HepG2 (cell line): ENCODE measurements around the gene RPLP2. TPM values are rescaled to one million over a fixed set of nuclear protein-coding genes. Genes with fewer than 3 reads are reported as not detected.

ENCODE experiments used
- BORCS8-MEF2B ChIP-seq: sonication (generic); formaldehyde crosslinking; IDR thresholded peaks from 2 replicates; pipeline ENCODE4 v1.8.0; 2022; ENCODE audit warnings: mild to moderate bottlenecking, missing genetic modification reagents
- DMAP1 ChIP-seq: IDR thresholded peaks from 2 replicates; pipeline ENCODE4 v1.6.1; 2016
- FOXO1 ChIP-seq: sonication (generic); formaldehyde crosslinking; IDR thresholded peaks from 2 replicates; pipeline ENCODE4 v1.4.0; 2020; ENCODE audit warnings: missing genetic modification reagents
- HOXA3 ChIP-seq: sonication (generic); formaldehyde crosslinking; IDR thresholded peaks from 2 replicates; pipeline ENCODE4 v1.5.0; 2020; ENCODE audit warnings: missing genetic modification reagents
- KDM2A ChIP-seq: sonication (generic); formaldehyde crosslinking; IDR thresholded peaks from 2 replicates; pipeline ENCODE4 v1.4.0; 2020; ENCODE audit warnings: low read depth, missing genetic modification reagents, borderline replicate concordance
- KMT2A ChIP-seq: sonication (generic); formaldehyde crosslinking; IDR thresholded peaks from 2 replicates; pipeline ENCODE4 v1.4.0; 2020; ENCODE audit warnings: missing genetic modification reagents
- MEF2D ChIP-seq: sonication (generic); formaldehyde crosslinking; IDR thresholded peaks from 2 replicates; pipeline ENCODE4 v1.5.1; 2020; ENCODE audit warnings: mild to moderate bottlenecking, missing genetic modification reagents
- MYC ChIP-seq: sonication (generic); formaldehyde crosslinking; IDR thresholded peaks from 2 replicates; pipeline ENCODE4 v1.9.0; 2021; ENCODE audit warnings: missing genetic modification reagents, borderline replicate concordance
- PHF8 ChIP-seq: sonication (generic); formaldehyde crosslinking; IDR thresholded peaks from 2 replicates; pipeline ENCODE4 v1.5.0; 2020; ENCODE audit warnings: missing genetic modification reagents
- RAD21 ChIP-seq: fragments of 450-650 bp; formaldehyde crosslinking; IDR thresholded peaks from 2 replicates; pipeline ENCODE4 v1.5.0; 2020; ENCODE audit warnings: mild to moderate bottlenecking
- SAP130 ChIP-seq: IDR thresholded peaks from 2 replicates; pipeline ENCODE4 v1.6.1; 2016; ENCODE audit warnings: low read depth
- SKI ChIP-seq: fragments of 450-650 bp; IDR thresholded peaks from one replicate; pipeline ENCODE4 v1.6.1; 2018; ENCODE audit warnings: mild to moderate bottlenecking; ENCODE audit not compliant: partially characterized antibody
- STAG1 ChIP-seq: sonication (generic); formaldehyde crosslinking; IDR thresholded peaks from 2 replicates; pipeline ENCODE4 v1.4.0; 2020; ENCODE audit warnings: missing genetic modification reagents
- YY1 ChIP-seq: IDR thresholded peaks from 2 replicates; pipeline ENCODE4 v1.6.1; 2011; ENCODE audit warnings: low read length, low read depth, moderate library complexity, mild to moderate bottlenecking; ENCODE audit not compliant: insufficient read depth, insufficient replicate concordance
- ZNF101 ChIP-seq: sonication (generic); formaldehyde crosslinking; IDR thresholded peaks from 2 replicates; pipeline ENCODE4 v1.4.0; 2020; ENCODE audit warnings: mild to moderate bottlenecking, low read depth, missing genetic modification reagents, borderline replicate concordance
- ZNF768 ChIP-seq: sonication (generic); formaldehyde crosslinking; IDR thresholded peaks from 2 replicates; pipeline ENCODE4 v1.4.0; 2020; ENCODE audit warnings: missing genetic modification reagents
- ZNF83 ChIP-seq: sonication (generic); formaldehyde crosslinking; IDR thresholded peaks from 2 replicates; pipeline ENCODE4 v1.4.0; 2020; ENCODE audit warnings: missing genetic modification reagents, mild to moderate bottlenecking, borderline replicate concordance
- polyA plus RNA-seq, 8 experiments: library from polyadenylated mRNA; depleted of rRNA in 3 of 8; stranded (reverse) in 7 of 8; unstranded in 1 of 8; fragments of >200 nt; fragmentation: Illumina TruSeq in 4 of 8; extraction: Trizol in 4 of 8; gene quantifications; 2 replicates each; pipeline versions ENCODE4 v1.2.1 to v1.2.3, GENCODE V29; 2011 to 2016; ENCODE audit warnings: low read depth in 4 of 8, missing spikeins in 1 of 8, mixed read lengths in 1 of 8; ENCODE audit not compliant: insufficient read depth in 1 of 8
- total RNA-seq, 5 experiments: library from RNA; depleted of rRNA; stranded (reverse); fragments of >200 nt; fragmentation: Illumina TruSeq; extraction: Trizol; gene quantifications; 2 replicates each; pipeline ENCODE4 v1.2.3, GENCODE V29; 2016; ENCODE audit warnings: low read depth in 1 of 5
- TF ChIP-seq, protein P1 (sequence below): sonication (generic); formaldehyde crosslinking; IDR thresholded peaks from 2 replicates; pipeline ENCODE4 v1.8.0; 2022; ENCODE audit warnings: low read depth, missing genetic modification reagents
- TF ChIP-seq, protein P2 (sequence below): IDR thresholded peaks from 2 replicates; pipeline ENCODE4 v1.6.1; 2016; ENCODE audit warnings: missing compliant biosample characterization, missing genetic modification reagents, borderline replicate concordance
- TF ChIP-seq, protein P3 (sequence below): sonication (generic); formaldehyde crosslinking; IDR thresholded peaks from 2 replicates; pipeline ENCODE4; 2020; ENCODE audit warnings: missing genetic modification reagents, mild to moderate bottlenecking, borderline replicate concordance
- TF ChIP-seq, protein P4 (sequence below): sonication (generic); formaldehyde crosslinking; IDR thresholded peaks from 2 replicates; pipeline ENCODE4 v1.5.1; 2020; ENCODE audit warnings: mild to moderate bottlenecking, missing genetic modification reagents, moderate library complexity

The RPLP2 gene
- total and polyA plus RNA-seq, 2 of the 13 experiments (the other 11 are each of a cell fraction or from before 2014, with no cell fraction given), result 978 to 2,106 TPM

GRCh38 chr11:798093-798713 lies 11.6 kb upstream of the RPLP2 start, which contains the start of gene SLC25A22 (continued):
- TF ChIP-seq, protein P1, sequence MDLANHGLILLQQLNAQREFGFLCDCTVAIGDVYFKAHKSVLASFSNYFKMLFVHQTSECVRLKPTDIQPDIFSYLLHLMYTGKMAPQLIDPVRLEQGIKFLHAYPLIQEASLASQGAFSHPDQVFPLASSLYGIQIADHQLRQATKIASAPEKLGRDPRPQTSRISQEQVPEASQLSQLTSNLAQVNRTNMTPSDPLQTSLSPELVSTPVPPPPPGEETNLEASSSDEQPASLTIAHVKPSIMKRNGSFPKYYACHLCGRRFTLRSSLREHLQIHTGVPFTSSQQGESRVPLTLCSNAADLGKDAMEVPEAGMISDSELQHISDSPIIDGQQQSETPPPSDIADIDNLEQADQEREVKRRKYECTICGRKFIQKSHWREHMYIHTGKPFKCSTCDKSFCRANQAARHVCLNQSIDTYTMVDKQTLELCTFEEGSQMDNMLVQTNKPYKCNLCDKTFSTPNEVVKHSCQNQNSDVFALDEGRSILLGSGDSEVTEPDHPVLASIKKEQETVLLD, result 0 out of 2 replicates have a peak, but pooled peaks have one; percentile 23
- peak; percentile 38; the same call in 1 of the 2 replicates for TF ChIP-seq KMT2A
- TF ChIP-seq KDM2A (CRISPR knock-in tag), result peak; percentile 53
- TF ChIP-seq BORCS8-MEF2B, result peak; percentile 61; the same call in 1 of the 2 replicates
- no peak for TF ChIP-seq MEF2D (CRISPR knock-in tag)
- 0 out of 2 replicates have a peak, but pooled peaks have one; percentile 54 for TF ChIP-seq HOXA3
- TF ChIP-seq, protein P2, sequence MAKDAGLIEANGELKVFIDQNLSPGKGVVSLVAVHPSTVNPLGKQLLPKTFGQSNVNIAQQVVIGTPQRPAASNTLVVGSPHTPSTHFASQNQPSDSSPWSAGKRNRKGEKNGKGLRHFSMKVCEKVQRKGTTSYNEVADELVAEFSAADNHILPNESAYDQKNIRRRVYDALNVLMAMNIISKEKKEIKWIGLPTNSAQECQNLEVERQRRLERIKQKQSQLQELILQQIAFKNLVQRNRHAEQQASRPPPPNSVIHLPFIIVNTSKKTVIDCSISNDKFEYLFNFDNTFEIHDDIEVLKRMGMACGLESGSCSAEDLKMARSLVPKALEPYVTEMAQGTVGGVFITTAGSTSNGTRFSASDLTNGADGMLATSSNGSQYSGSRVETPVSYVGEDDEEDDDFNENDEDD (CRISPR knock-in tag), result peak; percentile 24; the same call in 1 of the 2 replicates
- no peak for TF ChIP-seq ZNF83 (CRISPR knock-in tag)
- 0 out of 2 replicates have a peak, but pooled peaks have one; percentile 10 for TF ChIP-seq ZNF768 (CRISPR knock-in tag)
- TF ChIP-seq YY1, result peak; percentile 40
- TF ChIP-seq STAG1 (CRISPR knock-in tag), result peak; percentile 62
- 0 out of 2 replicates have a peak, but pooled peaks have one; percentile 39 for TF ChIP-seq SAP130 (CRISPR knock-in tag)
- peak; percentile 37 for TF ChIP-seq PHF8 (CRISPR knock-in tag)
- TF ChIP-seq, protein P3, sequence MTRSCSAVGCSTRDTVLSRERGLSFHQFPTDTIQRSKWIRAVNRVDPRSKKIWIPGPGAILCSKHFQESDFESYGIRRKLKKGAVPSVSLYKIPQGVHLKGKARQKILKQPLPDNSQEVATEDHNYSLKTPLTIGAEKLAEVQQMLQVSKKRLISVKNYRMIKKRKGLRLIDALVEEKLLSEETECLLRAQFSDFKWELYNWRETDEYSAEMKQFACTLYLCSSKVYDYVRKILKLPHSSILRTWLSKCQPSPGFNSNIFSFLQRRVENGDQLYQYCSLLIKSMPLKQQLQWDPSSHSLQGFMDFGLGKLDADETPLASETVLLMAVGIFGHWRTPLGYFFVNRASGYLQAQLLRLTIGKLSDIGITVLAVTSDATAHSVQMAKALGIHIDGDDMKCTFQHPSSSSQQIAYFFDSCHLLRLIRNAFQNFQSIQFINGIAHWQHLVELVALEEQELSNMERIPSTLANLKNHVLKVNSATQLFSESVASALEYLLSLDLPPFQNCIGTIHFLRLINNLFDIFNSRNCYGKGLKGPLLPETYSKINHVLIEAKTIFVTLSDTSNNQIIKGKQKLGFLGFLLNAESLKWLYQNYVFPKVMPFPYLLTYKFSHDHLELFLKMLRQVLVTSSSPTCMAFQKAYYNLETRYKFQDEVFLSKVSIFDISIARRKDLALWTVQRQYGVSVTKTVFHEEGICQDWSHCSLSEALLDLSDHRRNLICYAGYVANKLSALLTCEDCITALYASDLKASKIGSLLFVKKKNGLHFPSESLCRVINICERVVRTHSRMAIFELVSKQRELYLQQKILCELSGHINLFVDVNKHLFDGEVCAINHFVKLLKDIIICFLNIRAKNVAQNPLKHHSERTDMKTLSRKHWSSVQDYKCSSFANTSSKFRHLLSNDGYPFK (CRISPR knock-in tag), result 0 out of 2 replicates have a peak, but pooled peaks have one; percentile 2
- peak; percentile 87 for TF ChIP-seq RAD21 (CRISPR knock-in tag)
- TF ChIP-seq FOXO1 (CRISPR knock-in tag), result no peak
- TF ChIP-seq ZNF101 (CRISPR knock-in tag), result no peak
- TF ChIP-seq DMAP1, result peak; percentile 5; the same call in 1 of the 2 replicates
- TF ChIP-seq SKI, result peak; percentile 74
- TF ChIP-seq MYC (CRISPR knock-in tag), result peak; percentile 46
- TF ChIP-seq, protein P4, sequence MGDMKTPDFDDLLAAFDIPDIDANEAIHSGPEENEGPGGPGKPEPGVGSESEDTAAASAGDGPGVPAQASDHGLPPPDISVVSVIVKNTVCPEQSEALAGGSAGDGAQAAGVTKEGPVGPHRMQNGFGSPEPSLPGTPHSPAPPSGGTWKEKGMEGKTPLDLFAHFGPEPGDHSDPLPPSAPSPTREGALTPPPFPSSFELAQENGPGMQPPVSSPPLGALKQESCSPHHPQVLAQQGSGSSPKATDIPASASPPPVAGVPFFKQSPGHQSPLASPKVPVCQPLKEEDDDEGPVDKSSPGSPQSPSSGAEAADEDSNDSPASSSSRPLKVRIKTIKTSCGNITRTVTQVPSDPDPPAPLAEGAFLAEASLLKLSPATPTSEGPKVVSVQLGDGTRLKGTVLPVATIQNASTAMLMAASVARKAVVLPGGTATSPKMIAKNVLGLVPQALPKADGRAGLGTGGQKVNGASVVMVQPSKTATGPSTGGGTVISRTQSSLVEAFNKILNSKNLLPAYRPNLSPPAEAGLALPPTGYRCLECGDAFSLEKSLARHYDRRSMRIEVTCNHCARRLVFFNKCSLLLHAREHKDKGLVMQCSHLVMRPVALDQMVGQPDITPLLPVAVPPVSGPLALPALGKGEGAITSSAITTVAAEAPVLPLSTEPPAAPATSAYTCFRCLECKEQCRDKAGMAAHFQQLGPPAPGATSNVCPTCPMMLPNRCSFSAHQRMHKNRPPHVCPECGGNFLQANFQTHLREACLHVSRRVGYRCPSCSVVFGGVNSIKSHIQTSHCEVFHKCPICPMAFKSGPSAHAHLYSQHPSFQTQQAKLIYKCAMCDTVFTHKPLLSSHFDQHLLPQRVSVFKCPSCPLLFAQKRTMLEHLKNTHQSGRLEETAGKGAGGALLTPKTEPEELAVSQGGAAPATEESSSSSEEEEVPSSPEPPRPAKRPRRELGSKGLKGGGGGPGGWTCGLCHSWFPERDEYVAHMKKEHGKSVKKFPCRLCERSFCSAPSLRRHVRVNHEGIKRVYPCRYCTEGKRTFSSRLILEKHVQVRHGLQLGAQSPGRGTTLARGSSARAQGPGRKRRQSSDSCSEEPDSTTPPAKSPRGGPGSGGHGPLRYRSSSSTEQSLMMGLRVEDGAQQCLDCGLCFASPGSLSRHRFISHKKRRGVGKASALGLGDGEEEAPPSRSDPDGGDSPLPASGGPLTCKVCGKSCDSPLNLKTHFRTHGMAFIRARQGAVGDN (CRISPR knock-in tag), result peak; percentile 41
